GM19099 (cell line): ENCODE results near the gene RABAC1.

ENCODE experiments used
- POLR2A ChIP-seq: IDR thresholded peaks from 3 replicates; pipeline ENCODE4 v1.6.1; 2011; ENCODE audit warnings: low read depth; ENCODE audit not compliant: insufficient read length; ENCODE audit errors: extremely low read depth

Gene RABAC1

DNA sequence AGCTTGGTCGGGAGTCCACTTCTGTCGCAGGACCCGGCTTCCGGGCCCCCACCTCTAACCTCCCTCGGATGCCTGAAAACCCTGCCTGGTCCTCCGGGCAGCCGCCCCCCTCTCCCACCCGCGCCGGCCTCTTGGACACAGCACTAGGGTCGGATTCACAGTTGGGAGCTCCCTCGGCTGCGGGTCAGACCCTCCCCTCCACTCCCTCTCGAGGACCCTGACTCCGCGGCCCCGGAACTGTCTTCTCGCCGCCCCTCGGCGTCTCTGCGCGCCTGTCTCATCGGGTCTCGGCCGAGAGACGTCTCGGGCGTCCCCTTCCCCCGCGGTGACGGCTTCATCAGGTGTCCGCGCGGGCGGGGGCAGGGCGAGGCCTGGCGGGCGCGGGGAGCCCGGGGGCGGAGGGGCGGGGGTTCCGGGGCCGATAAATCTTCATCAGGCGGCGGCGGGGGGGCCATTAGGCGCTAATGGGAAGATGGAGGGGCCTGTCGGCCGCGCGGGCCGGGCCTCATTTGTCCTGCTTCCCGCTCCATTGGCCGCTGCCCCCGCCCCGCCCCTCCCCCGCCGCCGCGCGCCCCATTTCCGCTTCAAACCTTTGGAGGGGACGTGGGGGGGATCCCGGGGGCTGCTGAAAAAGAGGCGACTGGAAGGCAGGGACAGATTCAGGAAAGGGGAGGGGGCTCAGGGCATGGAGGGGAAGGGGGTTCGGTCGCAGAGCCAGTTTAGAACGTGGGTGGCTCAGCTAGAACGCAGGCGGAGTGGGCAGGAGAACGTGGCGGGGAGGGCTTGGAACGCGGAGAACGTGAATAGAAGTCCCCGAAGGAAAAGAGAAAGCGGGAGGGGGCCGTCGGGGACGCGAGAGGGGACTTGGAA, 19.0 kb downstream of the RABAC1 start:
- TF ChIP-seq POLR2A = peak; percentile 1

DNA sequence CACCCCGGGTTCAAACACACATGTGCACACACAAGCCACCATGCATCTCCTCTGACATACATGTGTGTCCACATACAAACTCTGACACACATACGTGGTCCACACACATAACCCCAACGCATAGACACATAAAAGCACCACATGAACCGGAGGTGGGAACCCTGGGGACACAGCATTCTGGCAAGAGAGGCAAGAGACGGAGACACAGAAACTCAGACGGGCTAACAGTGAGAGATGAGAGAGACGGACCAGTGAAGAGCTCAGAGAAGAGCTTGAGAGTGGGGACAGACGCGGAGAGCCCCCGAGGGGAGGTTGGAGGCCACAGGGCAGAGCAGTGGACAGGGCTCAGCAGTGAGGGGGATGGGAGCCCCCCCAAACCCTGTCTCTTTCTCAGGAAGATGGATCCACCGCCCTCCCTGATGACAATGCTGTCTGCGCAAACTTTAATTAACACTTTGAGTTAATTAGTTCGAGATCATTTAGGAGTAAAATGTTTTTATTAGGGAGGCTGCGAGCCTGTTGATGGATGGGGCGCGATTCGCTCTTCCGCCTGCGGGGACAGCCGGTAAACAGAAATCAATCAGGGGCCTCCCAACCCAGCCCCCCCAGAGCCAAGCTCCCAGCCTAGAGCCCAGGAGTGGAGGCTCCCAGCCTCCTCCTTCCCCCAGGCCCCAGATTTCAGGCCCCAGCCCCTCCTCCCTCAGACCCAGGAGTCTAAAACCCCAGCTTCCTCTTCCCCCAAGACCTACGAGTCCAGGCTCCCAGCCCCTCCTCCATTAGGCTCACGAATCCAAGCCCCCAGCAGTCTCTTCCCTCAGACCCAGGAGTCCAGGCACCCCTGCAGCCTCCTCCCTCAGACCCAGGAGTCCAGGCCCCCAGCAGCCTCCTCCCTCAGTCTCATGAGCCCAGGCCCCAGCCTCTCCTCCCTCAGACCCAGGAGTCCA, 21.3 kb downstream of the RABAC1 start:
- TF ChIP-seq POLR2A = no peak

DNA sequence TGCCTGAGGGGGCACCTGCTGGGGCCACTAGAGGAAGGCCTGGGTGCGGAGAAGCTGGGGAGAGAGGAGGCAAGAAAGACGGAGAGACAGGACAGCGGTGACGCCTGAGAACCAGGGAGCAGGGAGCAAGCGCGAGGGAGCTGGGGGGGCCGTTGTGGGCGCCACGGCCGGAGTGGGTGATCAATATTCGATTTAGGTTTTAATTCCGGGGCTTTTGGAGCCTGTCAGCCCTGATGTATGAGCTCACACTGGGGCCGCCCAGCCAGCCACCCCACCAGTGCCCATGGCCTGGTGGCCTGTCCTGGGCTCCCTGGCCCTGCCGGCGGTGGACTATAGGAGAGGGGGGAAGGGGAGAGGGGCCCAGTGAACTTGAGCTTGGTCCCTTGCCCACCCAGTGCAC, 22.2 kb downstream of the RABAC1 start:
- no peak for TF ChIP-seq POLR2A

DNA sequence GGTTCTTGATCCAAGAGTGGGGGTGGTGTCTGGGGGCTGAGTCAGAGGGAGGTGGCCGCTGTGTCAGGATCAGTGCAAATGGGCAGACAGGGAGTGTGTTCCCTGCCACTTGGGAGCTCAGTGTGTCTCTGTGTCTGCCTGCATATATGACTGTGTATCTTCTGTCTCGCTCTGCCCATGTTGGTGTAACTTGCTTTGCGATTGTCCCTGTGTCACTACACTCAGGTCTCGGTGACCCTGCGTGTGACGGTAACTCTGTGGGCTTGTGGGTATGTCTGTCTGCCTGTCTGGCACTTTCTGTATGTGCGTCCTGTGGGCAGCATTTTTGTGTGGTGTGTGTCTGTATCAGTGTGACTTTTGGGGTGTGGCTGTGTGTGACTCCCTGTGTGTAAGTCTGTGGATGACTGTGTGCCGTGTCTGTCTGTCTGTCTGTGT, 22.7 kb downstream of the RABAC1 start:
- no peak for TF ChIP-seq POLR2A

DNA sequence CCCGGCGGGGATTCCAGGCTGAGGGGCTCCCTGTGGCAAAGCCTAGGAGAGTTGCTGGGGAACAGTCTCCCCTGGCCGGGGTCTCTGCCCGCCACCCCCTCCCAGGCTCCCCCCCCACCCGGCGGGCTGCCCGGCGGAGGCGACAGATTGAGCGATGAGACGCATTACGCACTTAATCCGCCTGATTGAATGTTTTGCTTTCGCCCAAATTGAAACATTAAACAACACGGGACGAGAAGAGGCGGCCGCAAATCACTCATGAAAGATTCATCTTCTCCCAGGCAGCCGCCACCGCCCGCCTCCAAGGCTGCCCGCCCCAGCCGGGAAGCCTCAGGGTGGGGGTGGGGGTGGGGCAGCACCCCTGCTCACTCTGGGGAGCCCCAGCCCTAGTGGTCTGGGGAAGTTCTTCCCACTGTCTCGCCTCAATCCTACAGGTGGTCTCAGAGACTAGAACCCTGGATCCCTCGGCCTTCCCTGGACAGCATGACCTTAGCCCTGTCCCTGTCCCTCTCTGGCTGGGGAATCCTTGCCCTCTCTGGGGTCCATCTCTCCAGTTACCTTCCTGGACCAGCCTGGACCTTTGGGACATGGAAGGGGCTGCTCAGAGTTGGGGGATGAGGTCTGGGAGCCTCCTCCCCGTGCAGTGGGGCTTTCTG, 23.2 kb downstream of the RABAC1 start:
- TF ChIP-seq POLR2A = no peak

DNA sequence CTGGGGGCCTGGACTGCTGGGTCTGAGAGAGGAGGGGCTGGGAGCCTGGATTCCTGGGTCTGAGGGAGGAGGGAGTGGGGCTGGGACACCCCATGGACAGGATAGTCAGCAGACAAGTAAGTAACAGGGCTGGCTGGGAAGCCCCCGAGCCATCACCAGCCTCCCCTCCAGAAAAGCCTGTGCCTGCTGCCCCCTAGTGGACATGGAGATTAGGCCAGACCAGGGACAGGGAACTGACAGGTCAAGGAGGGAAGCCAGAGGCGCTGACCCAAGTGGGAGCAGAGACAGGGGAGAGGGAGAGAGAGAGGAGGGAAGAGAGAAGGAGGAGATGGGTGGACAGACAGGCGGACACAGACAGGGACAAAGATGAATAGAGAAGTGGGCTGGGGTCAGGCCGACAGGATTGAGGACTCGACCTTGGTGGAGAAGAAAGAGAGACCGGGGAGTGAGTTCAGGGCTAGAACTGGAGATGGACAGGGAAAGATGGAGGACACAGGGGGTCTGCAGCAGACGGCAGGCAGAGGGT, 24.2 kb downstream of the RABAC1 start:
- TF ChIP-seq POLR2A = no peak

DNA sequence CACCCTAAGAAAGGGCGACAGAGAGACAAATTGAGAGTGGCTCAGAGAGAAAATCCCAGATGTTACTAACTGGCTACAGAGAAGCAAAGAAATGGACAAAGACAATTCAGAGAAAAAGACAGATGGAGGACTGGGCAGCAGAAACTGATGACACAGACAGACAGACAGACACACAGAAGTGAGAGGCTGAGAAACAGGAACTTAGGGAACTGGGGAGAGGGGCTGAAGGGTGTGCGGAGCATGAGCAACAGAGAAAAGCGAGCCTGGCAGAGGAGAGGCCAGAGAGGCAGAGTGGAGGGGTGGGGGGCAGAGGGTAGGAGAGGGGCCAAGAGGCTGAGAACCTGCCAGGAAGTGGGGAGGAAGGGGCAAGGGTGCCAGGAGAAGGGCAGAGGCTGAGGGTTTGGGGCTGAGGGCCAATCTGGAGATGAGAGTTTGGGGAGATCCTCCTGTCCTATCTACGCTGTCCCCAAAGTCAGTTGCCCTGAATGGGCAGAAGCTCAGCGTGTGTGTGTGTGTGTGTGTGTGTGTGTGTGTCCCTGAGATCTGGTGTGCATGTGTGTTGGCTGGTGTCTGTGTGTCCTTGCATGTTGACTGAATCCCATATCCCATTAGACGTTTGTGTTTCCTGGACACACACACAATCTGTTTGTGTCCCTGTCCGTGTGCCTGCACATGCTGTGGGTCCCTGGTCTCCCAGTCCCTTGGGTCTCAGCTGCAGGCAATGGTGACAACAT, 25.3 kb downstream of the RABAC1 start:
- TF ChIP-seq POLR2A = no peak

DNA sequence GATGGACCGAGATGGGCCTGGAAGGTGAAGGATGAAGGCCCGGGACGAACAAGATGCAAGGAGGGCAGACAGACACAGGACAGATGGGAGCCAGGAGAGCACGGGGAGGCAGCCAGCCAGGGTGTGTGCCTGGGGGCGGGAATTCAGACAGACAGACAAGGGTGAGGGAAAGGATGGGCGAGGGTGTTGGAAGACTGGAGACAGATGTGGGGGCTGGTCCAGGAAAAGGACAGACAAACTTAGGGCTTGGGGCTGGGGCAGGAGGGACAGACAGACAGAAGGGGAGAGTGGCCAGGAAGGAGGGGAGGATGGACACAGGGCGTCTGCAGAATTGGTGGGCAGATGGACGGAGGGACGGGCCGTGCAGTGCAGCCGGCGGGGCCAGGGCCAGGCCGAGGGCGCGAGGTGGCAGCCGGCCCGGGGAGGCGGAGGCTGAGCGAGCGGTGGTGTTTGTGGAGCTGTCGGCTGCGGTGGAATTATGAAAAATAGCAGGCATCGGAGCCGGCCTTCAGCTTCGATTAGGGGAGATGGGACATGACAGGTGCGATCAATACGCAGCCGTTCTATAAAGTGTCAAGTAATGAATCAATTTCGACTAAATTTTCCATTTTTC, 26.3 kb downstream of the RABAC1 start:
- TF ChIP-seq POLR2A = no peak

DNA sequence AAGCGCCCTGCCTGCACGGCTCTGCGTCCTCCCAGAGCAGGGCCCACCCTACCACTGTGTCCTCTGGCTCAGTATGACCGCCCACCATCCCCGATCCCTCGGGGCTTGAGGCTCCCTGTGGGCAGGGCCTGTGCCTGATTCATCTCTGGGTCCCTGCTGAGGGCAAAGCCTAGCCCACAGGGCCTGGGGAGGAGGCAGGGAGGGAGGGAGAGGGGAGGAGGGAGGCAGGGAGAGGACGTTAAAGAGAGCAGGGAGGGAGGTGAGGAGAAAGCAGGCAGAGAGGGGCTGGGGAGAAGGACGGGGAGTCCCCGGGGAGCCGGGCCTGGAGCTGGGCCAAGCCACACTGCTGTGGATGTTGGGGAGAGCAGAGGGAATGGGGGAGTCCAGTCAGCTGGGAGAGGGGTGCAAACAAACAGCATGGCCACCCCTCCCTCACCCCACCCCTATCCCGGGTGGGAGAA, 26.8 kb downstream of the RABAC1 start:
- no peak for TF ChIP-seq POLR2A

DNA sequence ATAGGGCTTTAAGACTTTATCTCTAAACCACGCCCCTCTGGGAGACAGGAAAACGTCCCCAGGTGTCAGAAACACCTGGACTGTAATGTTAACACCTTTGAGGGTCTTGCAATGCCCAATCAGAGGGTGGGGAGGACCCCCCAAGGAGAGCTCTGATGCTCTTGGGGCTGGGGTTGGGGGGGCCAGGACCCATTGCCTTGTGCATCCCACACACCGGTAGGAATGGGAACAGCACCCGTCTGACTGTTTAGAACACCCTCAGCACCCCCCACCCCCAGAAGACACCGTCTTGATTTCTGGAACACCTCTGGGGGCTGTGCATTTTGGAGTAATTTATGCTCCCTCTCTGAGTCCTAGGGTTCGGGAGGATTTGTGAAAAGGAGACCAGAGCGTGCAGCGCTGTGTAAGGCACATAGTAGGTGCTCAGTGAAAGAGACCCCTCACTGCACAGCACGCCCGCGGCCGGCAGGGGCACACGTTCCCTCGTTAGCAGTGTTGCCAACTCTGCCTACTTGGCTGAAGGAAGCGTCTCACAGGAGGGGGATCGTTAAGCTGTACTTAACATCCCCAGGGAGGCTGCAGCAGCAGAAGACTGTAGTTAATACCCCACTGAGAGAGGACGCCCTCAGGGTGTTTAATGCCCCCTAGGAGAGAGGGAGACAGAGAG, 28.1 kb downstream of the RABAC1 start:
- no peak for TF ChIP-seq POLR2A

DNA sequence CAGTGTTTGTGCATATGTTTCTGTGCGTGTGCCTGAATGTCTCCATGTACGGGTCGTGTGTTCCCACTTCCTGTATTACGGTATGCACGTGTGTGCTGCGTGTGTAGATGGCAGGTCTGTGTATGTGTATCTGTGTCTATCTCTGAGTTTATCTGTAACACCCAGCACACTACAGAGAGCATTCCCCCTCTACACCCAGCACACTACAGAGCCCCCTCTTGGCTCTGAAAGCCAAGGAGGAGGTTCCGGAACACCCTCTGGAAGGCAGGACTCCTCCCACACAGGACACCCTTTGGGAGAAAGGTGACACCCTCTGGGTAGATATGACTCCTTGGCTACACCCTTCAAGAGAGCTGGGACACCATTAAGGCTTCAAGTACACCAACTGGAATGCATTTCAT, 28.8 kb downstream of the RABAC1 start:
- TF ChIP-seq POLR2A = no peak

DNA sequence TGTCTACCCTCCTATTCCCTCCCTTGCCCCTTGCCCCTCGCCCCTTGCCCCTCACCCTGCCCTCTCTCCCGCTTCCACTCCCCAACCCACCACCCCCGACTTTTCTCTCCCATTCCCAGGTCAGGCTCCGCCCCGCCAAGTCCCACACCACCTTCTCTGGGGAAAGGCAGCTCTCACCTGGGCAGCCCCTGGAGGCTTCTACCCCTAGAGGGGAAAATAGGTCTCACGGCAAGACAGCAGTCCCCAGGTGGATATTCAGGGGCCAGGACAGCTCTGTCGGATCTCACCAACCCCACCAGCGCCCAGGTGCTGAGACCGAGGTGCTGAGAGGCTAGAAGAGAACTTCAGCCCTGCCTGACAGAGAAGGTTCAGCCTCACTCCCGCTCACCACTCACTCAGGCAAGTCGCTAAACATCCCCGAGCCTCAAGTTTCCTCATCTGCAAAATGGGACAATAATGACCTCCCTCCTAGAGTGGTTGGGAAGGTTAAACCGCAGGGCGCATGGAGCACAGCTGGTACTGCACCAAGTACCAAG, 29.5 kb downstream of the RABAC1 start:
- no peak for TF ChIP-seq POLR2A
